NCI-H526 treated with DMSO at 0.1 percent for 48 hours (cell line): ENCODE results near the gene GPR34.

Experiments
- DNase-seq: peaks from one replicate; lab custom pipeline; 2025; lab: John Stamatoyannopoulos, UW

GPR34 gene

DNA sequence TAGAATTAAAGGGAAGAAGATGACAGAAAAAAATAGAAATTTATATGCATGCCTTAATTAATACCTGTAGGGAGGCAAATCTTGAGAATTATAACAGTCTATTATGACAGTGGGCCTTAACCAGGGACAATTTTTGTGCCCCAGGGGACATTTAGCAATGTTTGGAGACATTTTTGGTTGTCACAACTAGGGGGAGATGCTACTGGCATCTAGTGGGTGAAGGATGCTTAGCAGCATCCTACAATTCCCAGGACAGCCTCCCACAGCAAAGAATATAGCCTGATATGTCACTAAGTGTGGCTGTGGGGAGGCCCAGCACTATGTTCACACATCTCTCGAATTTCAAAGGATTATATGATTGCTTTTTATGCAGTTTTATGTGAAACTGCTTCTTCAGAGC, 45.8 kb downstream of the GPR34 start:
- peak; percentile 7 for DNase-seq

DNA sequence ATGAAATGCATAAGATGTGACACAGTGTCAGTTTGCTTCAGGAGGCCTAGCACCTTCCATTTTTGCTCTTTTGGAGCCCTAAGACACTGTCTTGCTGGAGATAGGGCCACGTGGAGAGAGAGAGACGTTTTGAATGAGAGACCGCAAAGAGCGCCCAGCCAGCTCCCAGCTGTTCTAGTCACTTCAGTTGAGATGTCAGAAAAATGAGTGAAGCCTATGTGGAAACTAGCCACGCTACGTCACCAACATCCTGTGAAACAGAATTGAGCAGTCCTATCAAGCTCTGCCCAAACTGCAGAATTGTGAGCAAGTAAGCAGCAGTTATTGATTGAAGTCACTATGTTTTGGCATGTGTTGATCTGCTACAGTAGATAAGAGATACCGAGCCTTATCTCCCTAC, 48.3 kb downstream of the GPR34 start:
- DNase-seq, result no peak

DNA sequence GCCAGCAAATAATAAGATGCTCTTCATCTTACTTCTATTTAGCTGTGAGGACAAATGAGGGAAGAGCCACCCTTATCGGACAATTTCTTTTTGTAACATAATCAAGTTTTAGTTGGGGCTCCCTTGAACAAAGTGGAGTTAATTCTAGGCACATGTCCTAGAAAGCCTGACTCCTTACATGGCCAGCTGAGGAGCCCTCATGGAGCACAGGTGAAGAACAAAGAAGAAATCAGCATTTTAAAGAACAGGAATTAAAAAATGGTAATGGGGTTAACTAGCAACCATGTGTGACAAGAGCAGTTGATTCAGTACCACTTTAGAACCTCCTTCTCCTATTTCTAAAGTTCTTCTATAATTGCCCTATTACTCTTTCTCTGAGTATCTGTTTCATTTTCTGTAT, 51.1 kb downstream of the GPR34 start:
- no peak for DNase-seq
